ENCODE measurements around the gene MYOF.

MYOF gene

GRCh38 chr10:93272884-93273675 lies 209.1 kb downstream of the MYOF start:
- Histone ChIP-seq H3K9ac (ENCODE audit: low read depth in 1 of 2, low read length in 2 of 2) (no peak overlapping the region), H3K9me3 (ENCODE audit: control insufficient read depth in 2 of 2, low read length in 2 of 2) (peaks cover 0 to 2% of the 10 kb centered on the region in 2 donors), H3K36me3 (ENCODE audit: control insufficient read depth in 2 of 2, insufficient read depth in 2 of 2, low read length in 2 of 2) (no peaks in the 10 kb centered on the region), H3K4me1 (ENCODE audit: control insufficient read depth in 2 of 2, insufficient read depth in 2 of 2, low read length in 2 of 2) (no peaks in the 10 kb centered on the region), H3K4me3 (ENCODE audit: low read length in 2 of 2) (no peak overlapping the region), H3K27me3 (ENCODE audit: control insufficient read depth in 2 of 2, insufficient read depth in 2 of 2, low read length in 2 of 2) (no peaks in the 10 kb centered on the region), H3K27ac (ENCODE audit: low read depth in 2 of 2, low read length in 2 of 2) (no peak overlapping the region)

DNA sequence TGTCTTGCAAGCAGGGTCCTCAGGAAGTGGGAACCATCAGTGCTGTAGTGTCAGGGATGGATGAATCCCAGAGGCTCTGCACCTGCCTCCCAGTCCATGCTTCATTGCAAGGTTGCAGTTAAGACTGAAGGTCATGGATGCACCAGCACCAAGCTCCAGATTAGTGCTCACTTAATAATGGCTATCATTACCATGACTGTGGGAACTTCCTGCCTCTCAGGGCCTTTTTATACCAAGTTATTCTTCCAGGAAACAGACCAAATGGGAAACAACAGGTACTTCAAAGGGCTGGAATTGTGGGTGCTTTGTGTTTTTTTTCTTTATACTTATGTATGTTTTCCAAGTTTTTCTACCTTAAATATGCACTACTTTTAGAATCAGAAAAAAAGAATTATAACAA lies 210.8 kb downstream of the MYOF start:
- no peaks in the 10 kb centered on the region for H3K36me3 ChIP-seq (ENCODE audit: control insufficient read depth in 2 of 2, insufficient read depth in 2 of 2, low read length in 2 of 2)
- H3K9me3 ChIP-seq (ENCODE audit: control insufficient read depth in 2 of 2, low read length in 2 of 2): peaks cover 0 to 2% of the 10 kb centered on the region in 2 donors
- no peaks in the 10 kb centered on the region for H3K27me3 ChIP-seq (ENCODE audit: control insufficient read depth in 2 of 2, insufficient read depth in 2 of 2, low read length in 2 of 2)
- H3K27ac ChIP-seq (ENCODE audit: low read depth in 2 of 2, low read length in 2 of 2): no peak overlapping the region
- H3K4me3 ChIP-seq (ENCODE audit: low read length in 2 of 2): no peak overlapping the region
- H3K4me1 ChIP-seq (ENCODE audit: control insufficient read depth in 2 of 2, insufficient read depth in 2 of 2, low read length in 2 of 2): no peaks in the 10 kb centered on the region
- H3K9ac ChIP-seq (ENCODE audit: low read depth in 1 of 2, low read length in 2 of 2): no peak overlapping the region

DNA sequence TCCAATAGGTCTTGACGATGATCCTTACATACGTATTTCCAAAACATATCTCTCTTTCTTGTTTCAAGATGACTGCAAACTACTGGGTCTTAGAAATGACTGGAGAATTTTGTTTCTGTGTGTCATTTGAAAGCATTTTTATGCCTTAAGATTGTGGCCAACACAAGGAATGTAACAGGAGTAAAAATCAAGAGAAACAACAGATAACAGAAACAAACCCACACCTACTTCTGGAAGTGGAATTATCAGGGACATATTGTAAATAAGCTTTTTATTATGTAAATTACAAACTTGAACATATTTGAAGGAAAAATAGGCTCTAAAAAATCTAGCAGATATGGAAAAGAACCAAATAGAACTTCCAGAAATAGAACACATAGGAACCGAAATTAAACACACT lies 212.9 kb downstream of the MYOF start:
- Histone ChIP-seq H3K27ac (ENCODE audit: low read depth in 2 of 2, low read length in 2 of 2) (no peak overlapping the region), H3K4me3 (ENCODE audit: low read length in 2 of 2) (no peak overlapping the region), H3K9me3 (ENCODE audit: control insufficient read depth in 2 of 2, low read length in 2 of 2) (peaks cover 0 to 2% of the 10 kb centered on the region in 2 donors), H3K9ac (ENCODE audit: low read depth in 1 of 2, low read length in 2 of 2) (no peak overlapping the region), H3K27me3 (ENCODE audit: control insufficient read depth in 2 of 2, insufficient read depth in 2 of 2, low read length in 2 of 2) (no peaks in the 10 kb centered on the region), H3K4me1 (ENCODE audit: control insufficient read depth in 2 of 2, insufficient read depth in 2 of 2, low read length in 2 of 2) (no peaks in the 10 kb centered on the region), H3K36me3 (ENCODE audit: control insufficient read depth in 2 of 2, insufficient read depth in 2 of 2, low read length in 2 of 2) (no peaks in the 10 kb centered on the region)

GRCh38 chr10:93268021-93268420 lies 214.1 kb downstream of the MYOF start:
- no peaks in the 10 kb centered on the region for H3K36me3 ChIP-seq (ENCODE audit: control insufficient read depth in 2 of 2, insufficient read depth in 2 of 2, low read length in 2 of 2)
- no peaks in the 10 kb centered on the region for H3K4me1 ChIP-seq (ENCODE audit: control insufficient read depth in 2 of 2, insufficient read depth in 2 of 2, low read length in 2 of 2)
- H3K27me3 ChIP-seq (ENCODE audit: control insufficient read depth in 2 of 2, insufficient read depth in 2 of 2, low read length in 2 of 2): no peaks in the 10 kb centered on the region
- no peak overlapping the region for H3K27ac ChIP-seq (ENCODE audit: low read depth in 2 of 2, low read length in 2 of 2)
- peaks cover 0 to 2% of the 10 kb centered on the region in 2 donors for H3K9me3 ChIP-seq (ENCODE audit: control insufficient read depth in 2 of 2, low read length in 2 of 2)
- H3K4me3 ChIP-seq (ENCODE audit: low read length in 2 of 2): no peak overlapping the region
- H3K9ac ChIP-seq (ENCODE audit: low read depth in 1 of 2, low read length in 2 of 2): no peak overlapping the region

GRCh38 chr10:93267521-93267920 lies 214.6 kb downstream of the MYOF start:
- H3K9ac ChIP-seq (ENCODE audit: low read depth in 1 of 2, low read length in 2 of 2): no peak overlapping the region

GRCh38 chr10:93266858-93267257 lies 215.3 kb downstream of the MYOF start:
- Histone ChIP-seq H3K27me3 (ENCODE audit: control insufficient read depth in 2 of 2, insufficient read depth in 2 of 2, low read length in 2 of 2) (no peaks in the 10 kb centered on the region), H3K9me3 (ENCODE audit: control insufficient read depth in 2 of 2, low read length in 2 of 2) (peaks cover 0 to 2% of the 10 kb centered on the region in 2 donors), H3K4me1 (ENCODE audit: control insufficient read depth in 2 of 2, insufficient read depth in 2 of 2, low read length in 2 of 2) (no peaks in the 10 kb centered on the region), H3K27ac (ENCODE audit: low read depth in 2 of 2, low read length in 2 of 2) (no peak overlapping the region), H3K4me3 (ENCODE audit: low read length in 2 of 2) (no peak overlapping the region), H3K36me3 (ENCODE audit: control insufficient read depth in 2 of 2, insufficient read depth in 2 of 2, low read length in 2 of 2) (no peaks in the 10 kb centered on the region), H3K9ac (ENCODE audit: low read depth in 1 of 2, low read length in 2 of 2) (no peak overlapping the region)

More at GRCh38 chr10:93267521-93267920, 214.6 kb downstream of the MYOF start:
- Histone ChIP-seq H3K9me3 (ENCODE audit: control insufficient read depth in 2 of 2, low read length in 2 of 2) (peaks cover 0 to 2% of the 10 kb centered on the region in 2 donors), H3K27me3 (ENCODE audit: control insufficient read depth in 2 of 2, insufficient read depth in 2 of 2, low read length in 2 of 2) (no peaks in the 10 kb centered on the region), H3K27ac (ENCODE audit: low read depth in 2 of 2, low read length in 2 of 2) (no peak overlapping the region), H3K36me3 (ENCODE audit: control insufficient read depth in 2 of 2, insufficient read depth in 2 of 2, low read length in 2 of 2) (no peaks in the 10 kb centered on the region), H3K4me3 (ENCODE audit: low read length in 2 of 2) (no peak overlapping the region), H3K4me1 (ENCODE audit: control insufficient read depth in 2 of 2, insufficient read depth in 2 of 2, low read length in 2 of 2) (no peaks in the 10 kb centered on the region)

DNA sequence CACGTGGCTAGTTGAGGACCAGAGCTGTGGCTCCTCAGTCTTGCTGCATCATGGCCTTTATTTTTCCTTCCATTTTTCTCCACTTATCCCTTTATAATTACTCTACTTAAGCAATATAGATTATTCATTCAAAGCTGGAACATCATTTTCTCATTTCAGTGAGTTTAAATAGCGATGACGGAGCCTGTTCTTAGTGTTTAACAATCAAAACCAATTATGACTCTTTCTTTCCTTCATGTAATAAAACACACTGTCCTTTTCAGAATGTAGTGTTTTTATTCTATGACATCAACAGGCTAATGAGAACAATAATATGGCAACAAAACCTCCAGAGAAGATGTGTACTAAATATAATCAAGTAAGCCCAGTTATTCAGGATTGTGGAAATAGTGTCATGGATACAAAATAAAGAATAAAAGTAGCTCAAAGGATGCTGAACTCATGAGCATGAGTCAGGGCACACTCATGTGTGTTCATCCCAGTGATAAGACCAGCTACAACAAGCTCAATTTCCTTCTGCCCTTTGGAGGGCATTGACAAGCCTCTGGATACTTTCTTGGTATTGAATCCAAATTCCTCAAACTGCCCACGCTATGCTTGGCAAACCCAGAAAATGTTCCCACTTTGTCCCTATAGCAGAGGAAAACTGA lies 220.0 kb downstream of the MYOF start:
- Histone ChIP-seq H3K4me3 (ENCODE audit: low read length in 2 of 2) (no peak overlapping the region), H3K9me3 (ENCODE audit: control insufficient read depth in 2 of 2, low read length in 2 of 2) (no peaks in the 10 kb centered on the region), H3K36me3 (ENCODE audit: control insufficient read depth in 2 of 2, insufficient read depth in 2 of 2, low read length in 2 of 2) (no peaks in the 10 kb centered on the region), H3K27ac (ENCODE audit: low read depth in 2 of 2, low read length in 2 of 2) (no peak overlapping the region), H3K4me1 (ENCODE audit: control insufficient read depth in 2 of 2, insufficient read depth in 2 of 2, low read length in 2 of 2) (no peaks in the 10 kb centered on the region), H3K9ac (ENCODE audit: low read depth in 1 of 2, low read length in 2 of 2) (no peak overlapping the region), H3K27me3 (ENCODE audit: control insufficient read depth in 2 of 2, insufficient read depth in 2 of 2, low read length in 2 of 2) (no peaks in the 10 kb centered on the region)

DNA sequence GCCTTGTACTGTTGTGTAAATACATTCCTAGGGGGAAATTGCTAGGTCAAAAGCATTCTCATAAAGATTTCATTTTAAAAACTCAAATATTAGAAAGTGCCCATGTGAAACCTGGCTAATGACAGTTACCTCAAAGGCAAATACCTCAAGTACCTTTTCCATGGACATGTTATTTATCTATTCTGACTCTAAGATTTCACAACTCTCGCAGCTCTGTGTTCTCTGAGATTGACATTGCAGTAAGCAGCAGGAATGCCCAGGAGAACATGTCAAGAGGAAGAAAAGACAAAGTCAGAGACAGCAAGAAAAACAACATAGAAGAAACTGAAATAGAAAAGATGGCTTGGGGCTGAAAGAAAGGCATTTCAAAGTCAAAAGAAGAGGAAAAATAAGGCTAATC lies 221.0 kb downstream of the MYOF start:
- Histone ChIP-seq H3K9me3 (ENCODE audit: control insufficient read depth in 2 of 2, low read length in 2 of 2) (no peaks in the 10 kb centered on the region), H3K4me1 (ENCODE audit: control insufficient read depth in 2 of 2, insufficient read depth in 2 of 2, low read length in 2 of 2) (no peaks in the 10 kb centered on the region), H3K36me3 (ENCODE audit: control insufficient read depth in 2 of 2, insufficient read depth in 2 of 2, low read length in 2 of 2) (no peaks in the 10 kb centered on the region), H3K9ac (ENCODE audit: low read depth in 1 of 2, low read length in 2 of 2) (no peak overlapping the region), H3K27me3 (ENCODE audit: control insufficient read depth in 2 of 2, insufficient read depth in 2 of 2, low read length in 2 of 2) (no peaks in the 10 kb centered on the region), H3K4me3 (ENCODE audit: low read length in 2 of 2) (no peak overlapping the region), H3K27ac (ENCODE audit: low read depth in 2 of 2, low read length in 2 of 2) (no peak overlapping the region)

- Histone ChIP-seq H3K27ac (ENCODE audit: low read depth in 2 of 2, low read length in 2 of 2) (no peak overlapping the region), H3K36me3 (ENCODE audit: control insufficient read depth in 2 of 2, insufficient read depth in 2 of 2, low read length in 2 of 2) (no peaks in the 10 kb centered on the region), H3K9ac (ENCODE audit: low read depth in 1 of 2, low read length in 2 of 2) (no peak overlapping the region), H3K27me3 (ENCODE audit: control insufficient read depth in 2 of 2, insufficient read depth in 2 of 2, low read length in 2 of 2) (no peaks in the 10 kb centered on the region), H3K9me3 (ENCODE audit: control insufficient read depth in 2 of 2, low read length in 2 of 2) (no peaks in the 10 kb centered on the region), H3K4me3 (ENCODE audit: low read length in 2 of 2) (no peak overlapping the region), H3K4me1 (ENCODE audit: control insufficient read depth in 2 of 2, insufficient read depth in 2 of 2, low read length in 2 of 2) (no peaks in the 10 kb centered on the region)
Observed at GRCh38 chr10:93259126-93259525, 223.0 kb downstream of the MYOF start.
